GM19193 (cell line): ENCODE results near the gene GALE.

Experiments used
- POLR2A ChIP-seq: IDR thresholded peaks from 4 replicates; pipeline ENCODE4 v1.6.1; 2011; ENCODE audit not compliant: insufficient read depth, insufficient read length; ENCODE audit errors: extremely low read depth

The GALE gene

GRCh38 chr1:23797478-23798448 lies 2.8 kb downstream of the GALE start:
- TF ChIP-seq POLR2A: no peak

- TF ChIP-seq POLR2A: no peak
Measured at GRCh38 chr1:23796466-23797271, 3.9 kb downstream of the GALE start.

GRCh38 chr1:23795676-23796465 lies 4.7 kb downstream of the GALE start:
- no peak for TF ChIP-seq POLR2A

- no peak for TF ChIP-seq POLR2A
Measured at GRCh38 chr1:23793861-23794731, 6.5 kb downstream of the GALE start.

GRCh38 chr1:23793018-23793781 lies 7.4 kb downstream of the GALE start:
- no peak for TF ChIP-seq POLR2A

- TF ChIP-seq POLR2A: no peak
Measured at GRCh38 chr1:23792151-23792945, 8.2 kb downstream of the GALE start.

GRCh38 chr1:23791516-23792047 lies 9.0 kb downstream of the GALE start:
- TF ChIP-seq POLR2A: no peak

GRCh38 chr1:23790696-23791515 lies 9.6 kb downstream of the GALE start, which contains the start of gene LYPLA2:
Gene LYPLA2, plus strand, starts transcription at chr1:23791145. Its CDS starts 1,538 bp downstream, at chr1:23792683.
- TF ChIP-seq POLR2A: peak; percentile 82

- no peak for TF ChIP-seq POLR2A
Measured at GRCh38 chr1:23788695-23789094, 11.9 kb downstream of the GALE start.

GRCh38 chr1:23787701-23788100 lies 12.9 kb downstream of the GALE start:
- TF ChIP-seq POLR2A: no peak

GRCh38 chr1:23784846-23785245 lies 15.7 kb downstream of the GALE start:
- TF ChIP-seq POLR2A: no peak
